WTC11 (cell line): Measurements from ENCODE around the gene ZFP90. TPM values are rescaled to one million over a fixed set of nuclear protein-coding genes. Genes with fewer than 3 reads are reported as not detected.

Experiments
- AR ChIP-seq: fragments of 250-450 bp; sonication (Bioruptor Pico); IDR thresholded peaks from 2 replicates; pipeline ENCODE4 v1.9.0; 2021; ENCODE audit warnings: mild to moderate bottlenecking
- ATF1 ChIP-seq: sonication (generic); formaldehyde crosslinking; IDR thresholded peaks from 2 replicates; pipeline ENCODE4 v1.8.1; 2023; ENCODE audit warnings: mild to moderate bottlenecking, moderate library complexity, missing genetic modification reagents
- CREB1 ChIP-seq: sonication (generic); formaldehyde crosslinking; IDR thresholded peaks from 2 replicates; pipeline ENCODE4 v1.8.0; 2023; ENCODE audit warnings: mild to moderate bottlenecking, missing genetic modification reagents
- ESRRA ChIP-seq: sonication (generic); formaldehyde crosslinking; IDR thresholded peaks from 2 replicates; pipeline ENCODE4 v1.8.1; 2022; ENCODE audit warnings: mild to moderate bottlenecking, missing genetic modification reagents, borderline replicate concordance
- FOXK1 ChIP-seq: sonication (generic); formaldehyde crosslinking; IDR thresholded peaks from 2 replicates; pipeline ENCODE4 v1.8.0; 2022; ENCODE audit warnings: mild to moderate bottlenecking, moderate library complexity, missing genetic modification reagents
- GABPB1 ChIP-seq: sonication (generic); formaldehyde crosslinking; IDR thresholded peaks from 2 replicates; pipeline ENCODE4 v1.8.1; 2023; ENCODE audit warnings: mild to moderate bottlenecking, missing genetic modification reagents
- GRHL2 ChIP-seq: fragments of 250-450 bp; sonication (Bioruptor Pico); IDR thresholded peaks from 2 replicates; pipeline ENCODE4 v1.8.0; 2022; ENCODE audit warnings: mild to moderate bottlenecking, moderate library complexity; ENCODE audit not compliant: insufficient replicate concordance, severe bottlenecking
- HMGXB4 ChIP-seq: sonication (generic); formaldehyde crosslinking; IDR thresholded peaks from 2 replicates; pipeline ENCODE4 v1.8.1; 2023; ENCODE audit warnings: mild to moderate bottlenecking, moderate library complexity, missing genetic modification reagents
- IRF2 ChIP-seq: sonication (generic); formaldehyde crosslinking; IDR thresholded peaks from 2 replicates; pipeline ENCODE4 v1.8.0; 2022; ENCODE audit warnings: low read depth, missing genetic modification reagents, borderline replicate concordance
- JAZF1 ChIP-seq: fragments of 250-450 bp; sonication (Bioruptor Pico); IDR thresholded peaks from 2 replicates; pipeline ENCODE4 v1.9.0; 2021; ENCODE audit warnings: moderate library complexity, mild to moderate bottlenecking, inconsistent platforms
- MXD4 ChIP-seq: fragments of 250-450 bp; sonication (Bioruptor Pico); IDR thresholded peaks from 2 replicates; pipeline ENCODE4 v1.8.0; 2021; ENCODE audit warnings: mild to moderate bottlenecking, moderate library complexity, borderline replicate concordance
- NFE2L1 ChIP-seq: sonication (generic); formaldehyde crosslinking; IDR thresholded peaks from 2 replicates; pipeline ENCODE4 v1.8.1; 2023; ENCODE audit warnings: missing genetic modification reagents
- NFYB ChIP-seq: sonication (generic); formaldehyde crosslinking; conservative IDR thresholded peaks from 2 replicates; pipeline ENCODE4 v1.8.0; 2022; ENCODE audit warnings: low read depth, missing genetic modification reagents
- RORB ChIP-seq: fragments of 250-450 bp; sonication (Bioruptor Pico); IDR thresholded peaks from 2 replicates; pipeline ENCODE4 v1.9.0; 2021; ENCODE audit warnings: mild to moderate bottlenecking
- TCF7 ChIP-seq: sonication (generic); formaldehyde crosslinking; IDR thresholded peaks from 2 replicates; pipeline ENCODE4 v1.8.0; 2022; ENCODE audit warnings: mild to moderate bottlenecking, low read depth, missing genetic modification reagents, moderate library complexity
- ZBTB21 ChIP-seq: sonication (generic); formaldehyde crosslinking; IDR thresholded peaks from 2 replicates; pipeline ENCODE4 v1.8.1; 2023; ENCODE audit warnings: mild to moderate bottlenecking, missing genetic modification reagents, borderline replicate concordance
- ZNF219 ChIP-seq: sonication (generic); formaldehyde crosslinking; IDR thresholded peaks from 2 replicates; pipeline ENCODE4 v1.8.0; 2023; ENCODE audit warnings: missing genetic modification reagents, mild to moderate bottlenecking, borderline replicate concordance
- ZNF671 ChIP-seq: fragments of 250-450 bp; sonication (Bioruptor Pico); IDR thresholded peaks from 2 replicates; pipeline ENCODE4 v1.8.0; 2021; ENCODE audit warnings: mild to moderate bottlenecking
- total RNA-seq: library from RNA; stranded (reverse); gene quantifications from 3 replicates; pipeline ENCODE4 v1.2.3, GENCODE V29; 2021
- TF ChIP-seq, protein P1 (sequence below): sonication (generic); formaldehyde crosslinking; IDR thresholded peaks from 2 replicates; pipeline ENCODE4 v1.8.1; 2022; ENCODE audit warnings: mild to moderate bottlenecking, moderate library complexity, missing genetic modification reagents
- TF ChIP-seq, protein P2 (sequence below): sonication (generic); formaldehyde crosslinking; IDR thresholded peaks from 2 replicates; pipeline ENCODE4 v1.8.0; 2022; ENCODE audit warnings: mild to moderate bottlenecking, missing genetic modification reagents
- TF ChIP-seq, protein P3 (sequence below): sonication (generic); formaldehyde crosslinking; IDR thresholded peaks from 2 replicates; pipeline ENCODE4 v1.8.1; 2022; ENCODE audit warnings: missing genetic modification reagents, borderline replicate concordance
- TF ChIP-seq, protein P4 (sequence below): sonication (generic); formaldehyde crosslinking; IDR thresholded peaks from 2 replicates; pipeline ENCODE4 v1.8.0; 2022; ENCODE audit warnings: mild to moderate bottlenecking, missing genetic modification reagents
- TF ChIP-seq, protein P5 (sequence below): sonication (generic); formaldehyde crosslinking; IDR thresholded peaks from 2 replicates; pipeline ENCODE4 v1.8.0; 2022; ENCODE audit warnings: mild to moderate bottlenecking, missing genetic modification reagents
- TF ChIP-seq, protein P6 (sequence below): fragments of 250-450 bp; sonication (Bioruptor Pico); IDR thresholded peaks from 2 replicates; pipeline ENCODE4 v2.1.2; 2022; ENCODE audit warnings: mild to moderate bottlenecking, moderate library complexity

Gene ZFP90
- total RNA-seq, 1 experiment from 2014 or later: 21.7 TPM

DNA sequence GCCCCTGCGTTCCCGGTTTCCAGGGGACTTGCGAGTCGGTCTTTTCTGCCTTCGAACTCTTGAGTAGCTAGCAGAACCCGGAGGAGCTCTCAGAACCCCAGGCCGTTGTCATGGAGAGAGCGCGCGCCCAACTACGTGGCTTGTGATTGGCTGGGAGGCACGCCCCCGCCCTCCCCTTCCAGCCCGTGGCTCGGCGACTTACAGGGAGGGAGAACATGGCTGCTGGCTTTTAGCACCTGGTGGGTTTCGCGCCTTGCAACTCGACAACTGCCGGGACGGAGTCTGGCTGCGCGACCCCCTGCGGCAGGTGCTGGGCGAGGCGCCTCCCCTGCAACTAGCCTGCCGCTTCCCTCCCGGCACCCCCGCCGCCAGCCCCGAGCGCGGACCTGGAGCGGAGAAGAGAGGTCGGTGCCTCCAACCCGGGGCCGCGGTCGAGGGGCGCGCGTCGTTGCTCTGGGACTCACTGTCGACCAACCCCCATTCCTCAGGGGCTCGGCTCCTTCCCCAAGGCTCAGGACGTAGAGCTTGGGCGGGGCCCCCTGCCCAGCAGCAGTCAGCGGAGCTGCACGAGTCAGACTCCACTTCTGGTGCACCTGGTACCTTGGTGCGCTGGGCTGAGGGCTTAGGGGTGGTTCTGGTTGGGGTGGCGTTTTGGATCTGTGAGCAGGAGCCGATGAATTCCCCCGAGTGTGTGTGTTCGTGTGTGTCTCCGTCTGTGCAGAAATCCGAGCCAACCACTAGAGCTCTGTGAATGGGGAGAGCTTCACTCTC lies 9.0 kb upstream of the ZFP90 start (continued):
- TF ChIP-seq ZNF671 (CRISPR knock-in tag) (no peak), GABPB1 (CRISPR knock-in tag) (peak; percentile 81; the same call in 1 of the 2 replicates), TCF7 (CRISPR knock-in tag) (peak; percentile 95), HMGXB4 (CRISPR knock-in tag) (peak; percentile 98), NFE2L1 (CRISPR knock-in tag) (peak; percentile 98), ATF1 (CRISPR knock-in tag) (peak; percentile 92; the same call in 1 of the 2 replicates), FOXK1 (CRISPR knock-in tag) (peak; percentile 93), RORB (CRISPR knock-in tag) (no peak), ESRRA (peak; percentile 98), GRHL2 (CRISPR knock-in tag) (no peak), ZBTB21 (peak; percentile 87), ZNF219 (CRISPR knock-in tag) (no peak), IRF2 (peak; percentile 93), JAZF1 (no peak), NFYB (peak; percentile 89), MXD4 (CRISPR knock-in tag) (no peak), AR (no peak), CREB1 (CRISPR knock-in tag) (peak; percentile 97)
- TF ChIP-seq, protein P1, sequence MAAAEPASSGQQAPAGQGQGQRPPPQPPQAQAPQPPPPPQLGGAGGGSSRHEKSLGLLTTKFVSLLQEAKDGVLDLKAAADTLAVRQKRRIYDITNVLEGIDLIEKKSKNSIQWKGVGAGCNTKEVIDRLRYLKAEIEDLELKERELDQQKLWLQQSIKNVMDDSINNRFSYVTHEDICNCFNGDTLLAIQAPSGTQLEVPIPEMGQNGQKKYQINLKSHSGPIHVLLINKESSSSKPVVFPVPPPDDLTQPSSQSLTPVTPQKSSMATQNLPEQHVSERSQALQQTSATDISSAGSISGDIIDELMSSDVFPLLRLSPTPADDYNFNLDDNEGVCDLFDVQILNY (CRISPR knock-in tag): peak; percentile 100
- TF ChIP-seq, protein P2, sequence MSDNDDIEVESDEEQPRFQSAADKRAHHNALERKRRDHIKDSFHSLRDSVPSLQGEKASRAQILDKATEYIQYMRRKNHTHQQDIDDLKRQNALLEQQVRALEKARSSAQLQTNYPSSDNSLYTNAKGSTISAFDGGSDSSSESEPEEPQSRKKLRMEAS (CRISPR knock-in tag): peak; percentile 100
- TF ChIP-seq, protein P3, sequence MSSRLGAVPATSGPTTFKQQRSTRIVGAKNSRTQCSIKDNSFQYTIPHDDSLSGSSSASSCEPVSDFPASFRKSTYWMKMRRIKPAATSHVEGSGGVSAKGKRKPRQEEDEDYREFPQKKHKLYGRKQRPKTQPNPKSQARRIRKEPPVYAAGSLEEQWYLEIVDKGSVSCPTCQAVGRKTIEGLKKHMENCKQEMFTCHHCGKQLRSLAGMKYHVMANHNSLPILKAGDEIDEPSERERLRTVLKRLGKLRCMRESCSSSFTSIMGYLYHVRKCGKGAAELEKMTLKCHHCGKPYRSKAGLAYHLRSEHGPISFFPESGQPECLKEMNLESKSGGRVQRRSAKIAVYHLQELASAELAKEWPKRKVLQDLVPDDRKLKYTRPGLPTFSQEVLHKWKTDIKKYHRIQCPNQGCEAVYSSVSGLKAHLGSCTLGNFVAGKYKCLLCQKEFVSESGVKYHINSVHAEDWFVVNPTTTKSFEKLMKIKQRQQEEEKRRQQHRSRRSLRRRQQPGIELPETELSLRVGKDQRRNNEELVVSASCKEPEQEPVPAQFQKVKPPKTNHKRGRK (CRISPR knock-in tag): peak; percentile 60; the same call in 1 of the 2 replicates
- TF ChIP-seq, protein P4, sequence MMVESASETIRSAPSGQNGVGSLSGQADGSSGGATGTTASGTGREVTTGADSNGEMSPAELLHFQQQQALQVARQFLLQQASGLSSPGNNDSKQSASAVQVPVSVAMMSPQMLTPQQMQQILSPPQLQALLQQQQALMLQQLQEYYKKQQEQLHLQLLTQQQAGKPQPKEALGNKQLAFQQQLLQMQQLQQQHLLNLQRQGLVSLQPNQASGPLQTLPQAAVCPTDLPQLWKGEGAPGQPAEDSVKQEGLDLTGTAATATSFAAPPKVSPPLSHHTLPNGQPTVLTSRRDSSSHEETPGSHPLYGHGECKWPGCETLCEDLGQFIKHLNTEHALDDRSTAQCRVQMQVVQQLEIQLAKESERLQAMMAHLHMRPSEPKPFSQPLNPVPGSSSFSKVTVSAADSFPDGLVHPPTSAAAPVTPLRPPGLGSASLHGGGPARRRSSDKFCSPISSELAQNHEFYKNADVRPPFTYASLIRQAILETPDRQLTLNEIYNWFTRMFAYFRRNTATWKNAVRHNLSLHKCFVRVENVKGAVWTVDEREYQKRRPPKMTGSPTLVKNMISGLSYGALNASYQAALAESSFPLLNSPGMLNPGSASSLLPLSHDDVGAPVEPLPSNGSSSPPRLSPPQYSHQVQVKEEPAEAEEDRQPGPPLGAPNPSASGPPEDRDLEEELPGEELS: peak; percentile 98
- TF ChIP-seq, protein P5, sequence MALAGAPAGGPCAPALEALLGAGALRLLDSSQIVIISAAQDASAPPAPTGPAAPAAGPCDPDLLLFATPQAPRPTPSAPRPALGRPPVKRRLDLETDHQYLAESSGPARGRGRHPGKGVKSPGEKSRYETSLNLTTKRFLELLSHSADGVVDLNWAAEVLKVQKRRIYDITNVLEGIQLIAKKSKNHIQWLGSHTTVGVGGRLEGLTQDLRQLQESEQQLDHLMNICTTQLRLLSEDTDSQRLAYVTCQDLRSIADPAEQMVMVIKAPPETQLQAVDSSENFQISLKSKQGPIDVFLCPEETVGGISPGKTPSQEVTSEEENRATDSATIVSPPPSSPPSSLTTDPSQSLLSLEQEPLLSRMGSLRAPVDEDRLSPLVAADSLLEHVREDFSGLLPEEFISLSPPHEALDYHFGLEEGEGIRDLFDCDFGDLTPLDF (CRISPR knock-in tag): peak; percentile 98
- TF ChIP-seq, protein P6, sequence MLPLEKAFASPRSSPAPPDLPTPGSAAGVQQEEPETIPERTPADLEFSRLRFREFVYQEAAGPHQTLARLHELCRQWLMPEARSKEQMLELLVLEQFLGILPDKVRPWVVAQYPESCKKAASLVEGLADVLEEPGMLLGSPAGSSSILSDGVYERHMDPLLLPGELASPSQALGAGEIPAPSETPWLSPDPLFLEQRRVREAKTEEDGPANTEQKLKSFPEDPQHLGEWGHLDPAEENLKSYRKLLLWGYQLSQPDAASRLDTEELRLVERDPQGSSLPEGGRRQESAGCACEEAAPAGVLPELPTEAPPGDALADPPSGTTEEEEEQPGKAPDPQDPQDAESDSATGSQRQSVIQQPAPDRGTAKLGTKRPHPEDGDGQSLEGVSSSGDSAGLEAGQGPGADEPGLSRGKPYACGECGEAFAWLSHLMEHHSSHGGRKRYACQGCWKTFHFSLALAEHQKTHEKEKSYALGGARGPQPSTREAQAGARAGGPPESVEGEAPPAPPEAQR (CRISPR knock-in tag): no peak
